Kidney glomerular epithelial cell (primary cell): Measurements from ENCODE around the gene PGM3.
A peak's percentile ranks its signal among the peaks of the same experiment; 100 is the strongest.
"Not testable (repeated sequence)": the region's sequence is repeated elsewhere in the genome, so short reads cannot be mapped to it uniquely, and the experiment has no call there.

Experiments used
- DNase-seq: peaks from one replicate; lab custom pipeline; 2025; lab: John Stamatoyannopoulos, UW

Gene PGM3

GRCh38 chr6:83192871-83193746 lies at the start of gene PGM3, which contains the start of gene RWDD2A:
Gene PGM3 (minus strand): TSS chr6:83193265. CDS start chr6:83191012, 2,253 bp downstream.
Gene RWDD2A (plus strand): TSS chr6:83193357. CDS start chr6:83194452, 1,095 bp downstream.
- DNase-seq, result peak; percentile 74

- no peak for DNase-seq
Observed at GRCh38 chr6:83231146-83231545, 38.1 kb upstream of the PGM3 start.

- DNase-seq, result no peak
Observed at GRCh38 chr6:83226517-83226916, 33.5 kb upstream of the PGM3 start.

- DNase-seq, result peak; percentile 12
Observed at GRCh38 chr6:83221889-83222479, 28.9 kb upstream of the PGM3 start.

- no peak for DNase-seq
Observed at GRCh38 chr6:83221276-83221675, 28.2 kb upstream of the PGM3 start.

GRCh38 chr6:83220121-83220520 lies 27.1 kb upstream of the PGM3 start:
- no peak for DNase-seq

- no peak for DNase-seq
Observed at GRCh38 chr6:83218646-83219045, 25.6 kb upstream of the PGM3 start.

DNA sequence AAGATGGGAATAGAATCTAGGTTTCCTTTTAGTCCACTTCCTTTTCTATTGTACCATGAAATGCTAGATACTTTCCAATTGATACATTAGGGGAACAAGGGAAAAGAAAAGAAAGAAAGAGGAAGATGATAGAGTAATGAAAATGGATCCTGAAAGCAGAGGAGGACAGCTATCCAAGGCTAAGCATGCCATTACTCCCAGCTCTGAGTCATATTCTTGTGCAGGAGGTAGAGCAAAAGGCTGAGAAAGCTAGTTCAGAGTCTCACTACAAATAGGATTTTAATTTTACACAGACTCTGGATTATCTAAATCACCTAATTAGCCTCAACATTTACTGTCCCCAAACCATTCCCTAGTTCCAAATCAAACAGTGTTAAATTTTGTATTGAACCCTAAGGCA lies 23.7 kb upstream of the PGM3 start:
- DNase-seq, result peak; percentile 4

DNA sequence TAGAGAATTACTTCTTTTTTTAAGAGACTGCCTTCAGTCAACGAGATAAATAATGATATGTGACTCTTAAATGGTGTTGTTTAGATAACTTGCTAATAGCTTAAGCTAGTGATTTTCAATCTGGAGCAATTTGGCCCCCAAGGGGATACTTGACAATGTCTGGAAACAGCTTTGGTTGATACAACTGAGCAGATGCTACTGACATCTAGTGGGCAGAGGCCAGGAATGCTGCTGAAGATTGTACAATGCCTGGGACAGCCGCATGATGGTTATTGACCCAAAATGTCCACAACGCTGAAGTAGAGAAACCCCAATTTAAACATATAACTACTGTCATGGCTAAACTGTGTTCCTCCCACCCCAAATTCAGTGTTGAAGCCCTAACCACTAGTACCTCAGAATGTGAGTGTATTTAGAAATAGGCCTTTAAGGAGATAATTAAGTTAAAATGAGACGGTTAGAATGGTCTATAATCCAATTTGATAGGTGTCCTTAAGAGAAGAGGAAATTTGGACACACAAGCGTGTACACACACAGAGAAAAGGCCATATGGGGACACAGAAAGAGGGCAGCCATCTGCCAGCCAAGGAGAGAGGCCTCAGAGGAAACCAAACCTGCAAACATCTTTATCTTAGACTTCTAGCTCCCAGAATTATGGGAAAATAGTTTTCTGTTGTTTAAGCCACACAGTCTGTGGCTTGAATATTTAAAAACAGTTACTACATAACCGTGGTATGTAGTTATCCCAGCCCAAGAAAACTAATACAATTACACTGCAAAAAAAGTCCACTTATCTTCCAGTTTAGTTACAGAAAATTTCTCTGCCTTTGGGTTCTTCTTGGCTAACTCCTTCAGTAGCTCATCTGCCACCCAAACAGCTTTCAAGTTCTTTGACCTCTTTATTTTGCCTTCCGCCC lies 22.3 kb upstream of the PGM3 start:
- DNase-seq, result peak; percentile 20

GRCh38 chr6:83202031-83202430 lies 9.0 kb upstream of the PGM3 start:
- no peak for DNase-seq

DNA sequence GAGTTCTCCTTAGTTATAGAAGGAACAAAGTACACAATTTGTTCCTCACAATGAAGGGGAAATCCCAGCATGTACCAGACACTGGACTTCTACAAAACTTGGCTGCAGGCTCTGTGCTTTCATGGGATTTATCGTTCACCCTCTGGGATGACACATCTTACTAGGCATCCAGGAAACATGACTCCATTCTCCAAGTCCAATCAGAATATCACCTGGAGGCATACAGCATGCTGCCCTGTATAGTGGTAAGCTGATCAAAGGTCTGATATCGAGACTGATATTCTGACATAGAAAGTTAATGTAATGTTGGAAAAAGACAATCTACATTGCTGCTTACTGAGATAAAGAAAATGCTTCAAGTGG lies 6.8 kb upstream of the PGM3 start:
- DNase-seq, result peak; percentile 56

GRCh38 chr6:83199173-83199862 lies 6.3 kb upstream of the PGM3 start:
- DNase-seq, result no peak

GRCh38 chr6:83198486-83199172 lies 5.6 kb upstream of the PGM3 start:
- no peak for DNase-seq

GRCh38 chr6:83193747-83194566 lies 892 bp upstream of the PGM3 start:
- DNase-seq, result no peak

GRCh38 chr6:83192456-83192855 lies 609 bp downstream of the PGM3 start:
- peak; percentile 27 for DNase-seq

GRCh38 chr6:83191974-83192373 lies 1.1 kb downstream of the PGM3 start:
- DNase-seq, result not testable (repeated sequence)

DNA sequence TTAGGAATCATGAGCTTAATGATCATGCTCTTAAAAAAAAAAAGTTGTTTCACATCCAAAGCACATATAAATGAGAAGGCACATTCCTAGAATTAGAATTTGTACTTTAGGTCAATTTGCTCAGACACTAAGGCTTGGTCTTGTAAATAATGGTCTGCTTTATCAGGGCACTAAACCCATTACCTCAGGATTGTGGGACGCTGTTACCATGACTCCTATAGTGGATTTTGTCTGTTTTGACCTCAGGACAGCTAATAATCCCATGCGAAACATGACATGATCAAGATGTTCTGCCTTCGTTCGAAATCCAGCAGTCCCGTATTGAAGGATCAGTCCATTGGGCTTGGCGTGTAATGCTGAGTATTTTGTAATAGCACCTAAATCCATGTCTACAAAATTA lies 2.4 kb downstream of the PGM3 start:
- no peak for DNase-seq

GRCh38 chr6:83188501-83188900 lies 4.6 kb downstream of the PGM3 start:
- no peak for DNase-seq

- no peak for DNase-seq
Observed at GRCh38 chr6:83185096-83185495, 8.0 kb downstream of the PGM3 start.
